GM18502 (cell line): ENCODE data around the gene WASF2.
"Not testable (repeated sequence)": the region's sequence is repeated elsewhere in the genome, so short reads cannot be mapped to it uniquely, and the experiment has no call there.

Experiments used
- ATAC-seq: cut with Tn5 transposase; IDR thresholded peaks from one replicate; pipeline ENCODE4 v1.9.1; 2021; ENCODE audit warnings: mild to moderate bottlenecking; ENCODE audit not compliant: unreplicated experiment, poor library complexity

WASF2 gene

DNA sequence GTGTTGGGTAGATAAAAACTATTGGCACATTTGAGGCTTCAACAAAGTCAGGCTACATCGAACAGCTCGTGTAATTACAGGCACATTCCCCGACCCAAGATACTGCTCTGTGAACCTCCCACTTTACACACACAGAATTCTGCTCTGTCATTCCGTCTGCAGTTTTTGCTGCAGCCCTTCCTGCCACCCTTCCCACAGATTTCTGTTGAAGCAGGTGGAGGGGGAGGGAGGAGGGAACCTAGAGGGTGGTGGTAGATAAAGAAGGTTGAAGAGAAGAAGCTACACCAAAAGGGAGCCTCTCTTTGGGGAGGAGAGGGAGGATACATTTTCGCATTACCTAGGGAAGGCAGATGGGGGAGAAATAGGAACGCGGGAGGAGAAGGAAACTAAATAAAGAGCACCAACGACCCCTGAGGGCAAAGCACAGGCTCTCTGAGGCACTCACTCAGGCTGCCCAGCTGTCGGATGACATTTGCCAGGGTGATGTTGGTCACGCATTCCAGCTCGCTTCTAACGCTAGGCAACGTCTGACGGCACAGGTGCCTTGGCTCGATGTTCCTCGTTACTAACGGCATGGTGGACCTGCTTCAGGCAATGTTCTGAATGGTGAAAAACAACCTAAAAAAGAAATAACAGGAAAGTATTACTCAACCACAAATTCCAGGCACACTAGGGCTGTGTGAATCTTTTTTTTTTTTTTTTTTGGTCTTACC, 61.5 kb downstream of the WASF2 start:
- ATAC-seq = no peak

DNA sequence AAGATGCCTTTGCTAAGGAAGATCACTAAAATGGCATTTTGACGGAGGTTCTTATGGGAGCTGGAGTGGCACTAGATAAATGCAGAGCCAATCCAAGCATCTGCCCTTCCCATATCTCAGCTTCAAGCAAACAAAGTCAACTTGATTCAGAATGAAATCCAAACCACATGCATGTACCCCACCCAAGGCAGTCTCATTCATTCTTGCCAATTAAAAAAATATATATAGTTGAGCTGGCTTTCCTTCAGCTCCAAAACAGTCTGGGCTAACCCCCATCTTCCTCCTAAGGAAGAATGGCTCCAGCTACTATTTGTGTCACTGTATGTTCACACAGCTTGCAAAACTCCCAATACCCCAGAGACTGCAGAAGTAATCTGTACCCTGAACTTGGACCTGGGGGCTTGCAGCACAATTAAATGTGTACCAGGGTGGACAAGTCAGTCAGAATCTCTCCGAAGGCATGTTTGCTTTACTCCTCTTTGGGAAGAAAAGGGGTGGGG, 62.1 kb downstream of the WASF2 start:
- no peak for ATAC-seq

DNA sequence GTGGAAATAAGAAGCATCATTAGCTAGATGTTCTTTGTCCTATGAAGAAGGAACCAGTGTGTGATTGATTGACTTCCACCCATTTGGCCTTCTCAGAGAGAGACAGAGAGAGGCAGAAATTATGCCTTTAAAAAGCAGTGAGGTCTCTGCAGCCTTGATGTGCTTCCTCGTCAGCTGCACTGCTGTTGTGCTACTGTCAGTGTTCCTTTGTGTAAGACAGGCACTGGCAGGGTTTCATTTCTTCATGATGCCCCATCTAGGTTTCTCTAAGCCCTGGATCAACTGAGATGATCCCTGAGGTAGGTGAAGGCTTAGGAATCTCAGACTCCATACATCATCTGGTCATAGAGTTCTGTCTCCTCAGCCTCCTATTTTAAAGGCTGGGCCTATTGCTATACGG, 62.6 kb downstream of the WASF2 start:
- no peak for ATAC-seq

DNA sequence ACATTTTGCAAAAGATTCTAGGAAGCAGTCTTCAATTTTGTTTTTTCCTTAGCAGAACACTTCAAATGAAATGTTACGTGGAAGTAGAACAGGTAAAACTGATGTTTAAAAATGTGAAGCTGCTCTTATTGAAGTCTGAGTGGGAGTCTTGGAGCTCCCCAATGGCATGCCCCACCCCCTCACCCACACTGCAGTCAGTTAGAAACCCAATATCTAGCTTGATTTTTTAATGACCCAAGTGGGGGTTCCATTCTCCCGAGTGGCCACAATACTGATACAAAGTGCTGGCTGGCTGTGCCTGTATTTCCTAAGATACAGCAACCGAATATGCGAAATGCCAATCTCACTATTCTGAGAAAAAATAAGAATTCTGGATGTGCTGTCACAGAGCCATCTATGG, 66.3 kb downstream of the WASF2 start:
- no peak for ATAC-seq

DNA sequence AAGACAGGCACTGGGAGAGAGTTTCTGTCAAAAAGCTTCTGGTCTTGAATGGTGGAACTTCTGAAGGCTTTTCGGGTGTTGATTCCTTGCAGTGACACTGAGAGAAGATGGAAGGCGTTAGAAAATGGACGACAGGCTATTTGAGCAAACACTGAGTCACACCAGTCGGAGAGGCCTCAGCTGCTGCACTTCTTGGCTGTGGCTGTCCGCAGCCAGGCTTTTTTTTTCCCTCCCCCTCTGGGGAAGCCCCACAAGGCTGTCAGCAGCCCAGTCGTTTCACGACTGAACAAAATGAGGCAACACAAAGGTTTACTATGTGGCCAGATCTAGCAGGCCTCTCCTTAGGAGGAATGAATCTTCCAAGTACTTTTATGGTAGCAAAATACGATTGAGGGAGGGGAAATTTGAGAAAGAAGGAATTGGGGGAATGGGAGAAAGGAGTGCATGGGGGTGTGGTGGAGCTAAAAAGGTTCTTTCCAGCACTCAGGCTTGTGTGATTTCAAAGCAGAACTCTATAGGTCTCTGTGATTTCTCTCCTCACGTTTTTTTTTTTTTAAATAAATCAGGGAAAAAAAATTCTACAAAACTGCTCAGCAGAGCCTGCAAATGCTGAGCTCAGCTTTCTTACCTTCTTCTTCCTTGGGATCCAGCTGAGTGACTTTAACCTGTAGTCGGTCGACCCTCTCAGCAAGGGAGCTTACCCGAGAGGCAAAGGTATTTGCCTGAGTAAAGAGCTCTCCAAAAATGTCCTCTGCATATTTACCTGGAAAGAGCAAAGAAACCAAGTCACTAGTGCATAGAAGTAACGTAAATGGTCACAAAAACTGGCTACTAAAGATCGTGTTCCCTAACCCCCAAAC, 71.4 kb downstream of the WASF2 start:
- ATAC-seq = peak; percentile 69

DNA sequence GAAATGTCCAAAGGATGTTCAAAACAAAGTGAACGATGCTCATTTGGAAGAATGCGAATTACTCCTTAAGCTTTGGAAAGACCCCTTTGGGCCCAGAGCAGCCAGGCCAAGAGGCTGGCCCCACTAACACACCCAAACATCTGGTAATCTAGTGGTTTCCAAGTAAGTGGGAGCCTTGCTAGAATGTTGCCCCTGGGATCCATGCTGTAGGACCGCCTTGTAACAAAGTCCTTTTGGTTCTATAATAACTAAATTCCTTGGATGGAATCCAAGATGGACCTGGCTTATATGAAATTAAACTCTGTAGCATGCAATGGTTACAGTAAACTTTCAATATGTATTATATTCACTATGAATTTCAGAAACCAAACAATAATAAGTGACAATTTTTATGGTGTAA, 72.3 kb downstream of the WASF2 start:
- no peak for ATAC-seq

DNA sequence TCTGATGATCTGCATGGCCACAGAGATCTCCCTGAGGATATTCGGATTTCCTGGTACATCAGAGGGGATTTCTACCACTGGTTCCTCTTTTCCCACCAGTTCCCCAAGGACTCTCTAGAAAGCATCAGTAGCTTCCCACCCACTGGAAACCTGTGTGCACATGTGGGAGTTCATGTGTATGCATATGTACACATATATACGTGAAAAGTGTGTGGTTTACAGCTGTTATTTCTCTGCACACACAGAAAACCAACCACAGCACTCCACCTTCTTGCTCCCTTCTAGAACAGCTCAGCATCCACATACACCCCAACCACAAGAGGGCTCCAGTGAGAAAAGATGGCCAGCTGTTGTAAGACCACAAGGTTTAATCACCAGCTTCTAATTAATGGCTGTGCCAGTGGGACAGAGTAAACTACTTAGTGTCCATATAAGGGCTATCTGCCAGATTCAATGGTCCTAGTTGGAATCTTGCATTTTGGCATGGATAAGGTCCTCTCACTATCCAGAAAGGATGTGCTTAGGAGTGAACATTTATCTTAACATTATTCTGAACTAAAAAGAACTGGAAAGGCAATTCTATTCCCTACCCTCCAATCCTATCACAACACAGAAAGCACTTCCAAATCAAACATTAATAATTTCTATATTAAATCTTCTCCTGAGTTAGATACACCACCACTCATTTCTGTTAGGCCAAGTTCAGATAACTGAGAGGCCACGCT, 73.4 kb downstream of the WASF2 start:
- peak; percentile 55 for ATAC-seq

DNA sequence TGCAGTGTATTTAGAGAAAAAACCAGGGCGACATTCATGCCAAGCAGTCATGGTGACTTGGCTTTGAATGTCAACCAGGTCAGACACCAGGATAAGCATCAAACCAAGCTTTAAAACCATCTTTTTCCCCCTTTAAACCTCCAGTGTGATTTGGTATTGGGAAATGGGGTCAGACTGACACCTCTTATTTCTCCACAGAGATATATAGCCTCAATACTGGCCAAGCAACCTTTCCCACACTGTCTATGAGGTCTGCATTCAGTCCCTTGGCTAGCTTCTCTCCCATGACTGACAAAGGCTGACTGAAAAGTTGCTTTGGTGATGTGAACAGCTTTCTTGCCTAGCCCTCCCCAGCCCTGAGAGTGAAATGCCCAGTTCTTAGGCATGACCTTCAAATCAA, 75.9 kb downstream of the WASF2 start:
- no peak for ATAC-seq

DNA sequence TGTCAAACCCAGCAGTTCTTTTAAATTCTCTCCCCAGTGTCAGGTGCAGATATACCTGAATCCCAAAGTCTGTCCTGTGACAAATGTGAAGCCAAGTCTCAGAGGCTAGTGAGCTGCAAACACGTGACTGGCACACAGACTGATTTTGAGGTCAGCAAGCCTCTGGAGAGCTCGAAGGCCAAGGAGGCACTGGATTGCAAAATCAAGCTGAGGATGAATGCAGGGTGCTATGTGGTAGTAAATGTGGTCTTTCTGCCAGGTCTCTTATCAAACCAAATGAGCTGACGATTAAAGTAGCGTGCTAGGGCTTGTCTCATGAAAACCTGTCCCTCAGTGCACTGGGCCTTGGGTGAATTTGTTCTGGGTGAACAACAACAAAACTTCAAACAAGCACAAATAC, 77.0 kb downstream of the WASF2 start:
- ATAC-seq = no peak

DNA sequence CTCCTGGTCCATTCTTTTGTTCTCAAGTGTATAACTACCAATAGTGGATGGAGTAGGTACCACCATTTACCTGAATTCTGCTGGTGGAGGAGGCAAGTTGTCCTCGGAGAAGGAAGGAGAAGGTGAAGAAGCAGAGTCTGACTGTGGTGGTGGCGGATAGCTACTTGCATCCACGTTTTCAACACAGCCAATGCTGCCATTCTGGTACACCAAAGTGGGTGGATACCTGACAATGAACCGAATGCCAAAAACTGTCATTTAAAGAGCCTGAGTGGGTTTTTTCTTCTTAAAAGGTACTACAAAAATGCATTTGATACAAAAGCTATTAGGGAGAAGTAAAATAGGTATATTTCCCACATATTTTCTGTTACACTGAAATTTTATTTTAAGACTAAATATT, 77.5 kb downstream of the WASF2 start:
- ATAC-seq = no peak

DNA sequence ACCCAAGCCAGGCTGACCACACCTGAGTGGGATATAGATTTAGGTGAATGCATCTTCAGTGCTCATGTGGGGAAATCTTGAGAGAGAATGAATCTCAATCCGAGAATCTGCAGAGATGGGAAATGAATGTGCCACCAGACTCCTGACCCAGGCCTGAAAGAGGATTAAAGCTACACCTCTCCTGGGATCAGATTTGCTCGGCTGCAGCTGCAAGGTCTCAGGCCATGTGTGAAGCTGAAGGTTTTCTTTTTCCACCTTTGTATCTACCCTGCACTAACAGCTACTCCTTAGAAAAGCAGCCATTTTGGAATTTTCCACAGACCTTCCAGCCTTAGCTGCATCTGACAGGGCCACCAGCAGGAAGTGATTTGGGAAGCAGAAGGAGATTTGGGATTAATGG, 79.3 kb downstream of the WASF2 start:
- ATAC-seq = no peak

DNA sequence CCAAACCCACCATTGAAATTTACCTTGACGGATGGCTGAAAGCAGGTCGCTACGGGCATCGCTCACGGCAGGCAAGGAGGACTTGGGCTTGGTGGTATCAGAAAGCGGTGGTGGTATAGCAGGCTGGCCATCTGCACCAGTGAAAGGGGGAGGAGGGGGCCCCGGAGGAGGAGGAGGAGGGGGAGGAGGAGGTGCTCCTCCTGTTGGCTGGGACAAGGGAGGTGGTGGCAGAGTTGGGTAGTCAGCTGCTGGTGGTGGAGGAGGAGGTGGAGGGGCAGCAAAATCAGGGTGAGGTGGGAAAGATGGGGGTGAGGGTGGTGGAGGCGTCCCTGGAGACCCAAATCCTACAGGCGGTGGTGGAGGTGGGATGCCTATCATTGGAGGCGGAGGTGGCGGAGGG, 80.3 kb downstream of the WASF2 start:
- no peak for ATAC-seq

DNA sequence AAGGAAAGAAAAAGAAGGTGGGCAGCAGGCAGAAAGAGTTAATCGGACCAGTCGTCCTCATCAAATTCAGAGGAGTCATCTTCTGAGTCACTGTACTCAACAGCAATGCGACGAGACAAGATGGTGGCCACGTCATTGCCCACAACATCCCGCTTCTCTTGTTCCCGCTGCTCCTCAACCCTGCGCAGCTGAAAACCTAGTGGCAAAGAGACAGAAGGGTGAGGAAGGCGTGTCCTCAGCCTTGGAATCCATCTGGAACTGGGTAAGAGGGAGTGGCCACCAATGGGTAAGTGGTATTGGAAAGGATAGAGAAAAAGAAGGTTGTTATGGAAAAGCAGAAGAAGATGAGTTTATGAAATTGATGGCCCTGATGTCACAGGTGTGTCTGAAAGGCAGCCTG, 81.8 kb downstream of the WASF2 start:
- no peak for ATAC-seq

DNA sequence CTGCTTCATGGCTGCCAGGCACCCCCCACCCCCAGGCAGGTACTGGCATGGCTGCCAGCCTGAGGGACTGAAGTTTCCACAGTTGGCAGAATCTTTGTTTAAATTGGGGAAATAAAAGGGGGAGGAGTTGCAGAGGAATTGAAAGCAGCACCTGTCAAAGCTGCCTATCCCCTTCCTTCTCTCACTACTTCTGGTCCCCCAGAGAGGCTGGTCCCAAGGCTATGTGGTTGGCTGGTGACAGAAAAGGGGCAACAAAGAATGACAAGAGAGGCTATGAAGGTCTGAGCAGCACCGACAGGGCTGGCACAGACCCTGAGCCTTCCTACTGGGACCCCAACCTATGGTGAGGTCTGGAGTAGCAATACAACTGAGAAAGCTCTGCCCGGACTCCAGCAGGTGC, 83.2 kb downstream of the WASF2 start:
- ATAC-seq = not testable (repeated sequence)

DNA sequence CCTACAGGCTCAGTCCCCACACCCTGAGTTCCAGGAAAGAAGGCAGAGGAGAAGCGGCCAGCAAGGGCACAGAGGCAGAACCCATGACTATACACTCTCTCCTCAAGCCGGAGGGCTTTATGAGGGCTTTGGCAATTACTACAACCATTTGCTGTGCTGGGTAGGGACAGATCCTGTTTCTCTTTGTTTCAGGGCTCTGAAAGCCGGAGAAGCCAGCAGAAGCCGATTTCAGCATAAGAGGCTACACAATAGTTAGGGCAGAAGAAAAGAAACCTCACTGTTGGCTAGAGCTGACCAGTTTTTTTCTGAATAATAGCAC, 83.6 kb downstream of the WASF2 start:
- ATAC-seq = no peak

DNA sequence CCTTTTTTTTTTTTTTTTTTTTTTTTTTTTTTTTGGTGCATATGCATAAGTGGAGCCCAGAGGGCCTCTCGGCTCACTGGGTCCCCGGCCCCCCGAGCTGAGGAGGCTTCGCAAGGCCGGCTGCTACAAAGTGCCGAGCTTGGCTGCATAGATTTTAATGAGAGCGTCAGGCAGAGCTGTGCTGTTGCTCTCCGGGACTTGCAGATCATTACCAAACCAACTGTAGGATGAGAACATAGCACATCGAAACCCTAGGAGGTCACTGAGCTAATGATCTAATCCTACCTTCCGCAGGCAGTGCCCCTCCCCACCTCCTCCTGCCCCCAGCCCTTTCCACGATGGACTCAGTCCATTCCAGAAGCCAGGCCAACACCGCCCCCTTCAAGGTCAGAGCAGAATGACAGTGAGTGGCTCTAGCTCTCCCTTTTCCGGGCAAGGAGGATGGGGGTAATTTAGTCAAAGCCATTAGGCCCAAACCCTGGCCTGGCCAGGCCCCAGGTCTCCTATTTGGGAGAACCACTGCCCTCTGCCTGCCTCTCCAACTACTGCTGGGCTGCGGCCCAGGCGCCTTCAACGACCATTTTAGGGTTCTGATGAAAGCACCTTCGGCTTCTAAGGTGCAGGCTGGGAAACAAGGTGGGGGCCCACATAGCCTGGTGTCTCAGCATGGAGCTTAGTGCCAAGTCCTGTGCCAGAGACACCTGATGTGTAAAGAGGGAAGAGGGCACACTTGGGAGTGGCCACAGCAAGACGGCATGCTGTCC, 84.2 kb downstream of the WASF2 start:
- ATAC-seq = not testable (repeated sequence)

DNA sequence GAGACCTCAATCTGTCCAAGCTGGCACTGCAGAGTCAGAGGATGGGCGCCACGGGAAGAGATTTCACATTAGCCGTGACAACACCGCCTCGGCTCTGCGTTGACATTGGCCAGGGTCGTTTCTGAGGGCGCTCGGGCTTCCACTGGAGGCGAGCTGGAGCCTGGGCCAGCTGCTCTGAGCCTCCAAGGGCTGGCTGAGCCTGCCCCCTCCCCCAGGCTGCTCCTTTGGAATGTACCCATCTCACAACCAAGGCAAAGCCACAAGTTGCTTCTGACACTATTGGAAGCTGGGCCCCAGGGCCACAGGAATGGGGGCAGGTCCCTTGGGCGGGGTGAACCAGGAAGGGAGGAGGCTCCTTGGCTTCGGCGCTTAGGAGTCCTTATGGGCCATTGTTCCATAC, 84.9 kb downstream of the WASF2 start:
- ATAC-seq = no peak

DNA sequence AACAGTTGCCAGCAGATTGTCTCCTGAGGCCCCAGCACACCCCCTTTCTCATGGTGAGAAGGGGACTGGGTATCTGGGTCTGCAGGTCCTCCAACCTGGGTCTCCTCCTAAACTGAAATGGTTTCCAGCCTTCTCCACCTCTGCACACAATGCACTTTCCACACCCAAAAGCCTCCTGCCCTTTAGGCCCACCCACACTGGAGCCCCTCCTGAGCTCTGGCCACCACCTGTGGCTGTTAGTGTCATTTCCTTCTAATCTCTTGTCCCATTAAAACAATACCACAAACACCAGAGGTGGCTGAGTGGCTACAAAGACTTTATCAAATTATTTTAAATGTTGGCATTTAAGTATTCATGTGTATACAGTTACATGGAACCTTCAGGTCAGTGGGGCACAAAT, 86.0 kb downstream of the WASF2 start:
- ATAC-seq = no peak

DNA sequence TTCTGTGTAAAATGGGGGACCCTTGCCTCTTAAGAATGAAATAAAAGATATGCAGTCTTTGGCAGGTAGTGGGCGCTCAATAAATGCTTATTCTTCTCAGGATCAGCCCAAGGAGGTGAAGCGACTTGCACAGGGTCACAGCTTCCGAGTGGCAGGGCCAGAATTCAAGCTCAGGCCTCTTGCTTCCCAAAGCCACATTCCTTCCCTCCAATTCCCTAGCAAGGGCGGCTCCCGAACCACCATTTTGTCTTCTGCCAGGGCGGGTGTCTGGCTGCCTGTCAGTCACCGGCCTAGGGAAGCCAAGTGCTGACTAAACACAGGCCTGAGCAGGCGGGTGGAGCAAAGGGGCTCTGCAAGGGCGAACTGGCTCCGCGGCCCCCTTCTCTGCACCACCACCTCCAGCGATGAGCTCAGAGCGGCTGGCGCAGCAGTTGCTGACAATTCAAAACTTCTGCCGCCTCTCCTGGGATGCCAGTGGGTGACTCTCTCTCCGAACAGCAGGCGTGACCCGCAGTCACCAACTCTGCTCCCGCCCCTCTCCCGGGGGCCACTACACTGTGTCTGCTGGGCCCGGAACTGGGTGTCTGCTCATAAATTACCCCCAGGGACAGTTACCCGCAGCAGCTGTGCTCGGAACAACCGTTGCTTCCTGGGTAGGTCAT, 86.8 kb downstream of the WASF2 start:
- no peak for ATAC-seq

DNA sequence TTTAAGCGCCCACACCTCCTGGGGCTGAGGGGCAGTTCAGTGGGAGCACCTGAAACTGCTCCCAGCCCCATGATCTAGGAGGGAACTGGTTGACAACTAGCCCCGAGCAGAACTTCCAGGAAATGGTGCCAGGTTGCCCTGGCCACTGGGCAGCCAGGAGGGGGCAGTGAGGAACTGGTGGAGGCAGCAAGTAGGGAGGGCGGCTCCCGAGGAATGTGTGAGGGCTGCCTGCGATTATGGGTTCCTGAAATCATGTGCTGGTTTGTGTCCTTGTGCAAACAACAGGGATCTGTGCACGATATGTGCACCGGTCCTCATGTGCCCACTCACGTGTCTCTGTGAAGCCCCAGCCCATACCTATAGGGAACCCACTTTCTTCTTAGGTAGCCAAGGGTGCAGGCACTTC, 87.6 kb downstream of the WASF2 start:
- ATAC-seq = no peak
